Tibial nerve (tissue), 4 donors: ENCODE data around the gene NLRP12.
"Not testable (repeated sequence)": the region's sequence is repeated elsewhere in the genome, so short reads cannot be mapped to it uniquely, and the experiment has no call there.

Experiments used
- CTCF ChIP-seq, 5 experiments: fragments of 200-600 bp in 3 of 5; fragments of 450-650 bp in 2 of 5; sonication (generic) in 3 of 5; IDR thresholded peaks; one replicate each; pipeline ENCODE4 v1.5.1; 2016 to 2019; ENCODE audit warnings: antibody characterized with exemption in 5 of 5, mild to moderate bottlenecking in 3 of 5, moderate library complexity in 2 of 5
- EP300 ChIP-seq, 2 donors: sonication (generic); formaldehyde crosslinking; IDR thresholded peaks; one replicate each; pipeline ENCODE4 v1.6.1; 2017; ENCODE audit warnings: antibody characterized with exemption in 2 of 2, mild to moderate bottlenecking in 1 of 2
- POLR2A ChIP-seq, 2 donors: fragments of 450-650 bp; IDR thresholded peaks; one replicate each; pipeline ENCODE4 v1.6.1; 2017; ENCODE audit warnings: antibody characterized with exemption in 2 of 2, mild to moderate bottlenecking in 2 of 2, moderate library complexity in 2 of 2

GRCh38 chr19:53832861-53833260 is 8.7 kb upstream of the NLRP12 start:
- not testable (repeated sequence) for TF ChIP-seq EP300, CTCF, POLR2A (IDR thresholded peaks at IDR 0.05)
